Small intestine (tissue), 7 donors: ENCODE measurements around the gene PZP. TPM values are rescaled to one million over a fixed set of nuclear protein-coding genes. Genes with fewer than 3 reads are reported as not detected.

Experiments
- DNase-seq, 2 donors: peaks; one replicate each; pipeline versions ENCODE4 v3.0.0 to v3.0.0-alpha.2; 2013
- FAIRE-seq: peaks from 2 replicates; lab custom pipeline; 2012; peaks lifted over from hg19 to GRCh38; lab: Jason Lieb, UNC
- H3K27ac ChIP-seq, 3 donors: one replicate each; pipeline ENCODE4 v1.5.1; 2013; ENCODE audit warnings: low read length in 2 of 3, mild to moderate bottlenecking in 2 of 3, control low read depth in 1 of 3, inconsistent platforms in 1 of 3, low read depth in 1 of 3, moderate library complexity in 1 of 3
- H3K27me3 ChIP-seq, 3 donors: one replicate each; pipeline ENCODE4 v1.6.1; 2013; ENCODE audit warnings: low read length in 3 of 3, inconsistent platforms in 1 of 3; ENCODE audit not compliant: control insufficient read depth in 3 of 3, insufficient read depth in 3 of 3
- H3K36me3 ChIP-seq, 3 donors: one replicate each; pipeline ENCODE4 v1.6.1; 2013; ENCODE audit warnings: low read length in 3 of 3, inconsistent platforms in 1 of 3, low read depth in 1 of 3, mild to moderate bottlenecking in 1 of 3, moderate library complexity in 1 of 3; ENCODE audit not compliant: control insufficient read depth in 3 of 3, insufficient read depth in 2 of 3
- H3K4me1 ChIP-seq, 3 donors: one replicate each; pipeline ENCODE4 v1.6.1; 2013; ENCODE audit warnings: low read length in 2 of 3, inconsistent platforms in 1 of 3, low read depth in 1 of 3, mild to moderate bottlenecking in 1 of 3, moderate library complexity in 1 of 3; ENCODE audit not compliant: control insufficient read depth in 3 of 3, insufficient read depth in 2 of 3
- H3K4me3 ChIP-seq, 3 donors: one replicate each; pipeline ENCODE4 v1.5.1; 2013; ENCODE audit warnings: low read length in 3 of 3, control low read depth in 1 of 3, inconsistent platforms in 1 of 3, low read depth in 1 of 3, mild to moderate bottlenecking in 1 of 3, moderate library complexity in 1 of 3
- H3K9me3 ChIP-seq, 2 donors: one replicate each; pipeline ENCODE4 v1.6.1; 2013; ENCODE audit warnings: low read depth in 1 of 2, low read length in 1 of 2; ENCODE audit not compliant: control insufficient read depth in 2 of 2, insufficient read depth in 1 of 2
- WGBS, 3 donors: extraction: QIAGEN DNeasy Blood & Tissue Kit; methylation state at CpG; one replicate each; pipeline ENCODE4 v1.1.7; 2013; 5-methylcytosine and 5-hydroxymethylcytosine counted together
- polyA plus RNA-seq, 4 donors: library from polyadenylated mRNA; stranded (reverse) in 3 of 4; unstranded in 1 of 4; fragments of 200-250 nt in 3 of 4; fragments of 120-200 nt in 1 of 4; gene quantifications; one replicate each; pipeline versions ENCODE4 v1.2.1 to v1.2.3, GENCODE V29; 2013
- donor health status: healthy with polysubstance abuse.
- donor health status: control.
- donor health status: control.
- donor health status: Bipolar disorder and iron deficiency.
- donor health status: healthy.

Gene PZP
- polyA plus RNA-seq, 4 donors: 0.06 to 0.16 TPM; not detected in 2

GRCh38 chr12:9130244-9130643 lies 78.0 kb downstream of the PZP start:
- FAIRE-seq (no peak), DNase-seq (no peak)
- H3K27me3 ChIP-seq: no peaks in the 10 kb centered on the region
- H3K36me3 ChIP-seq: no peaks in the 10 kb centered on the region
- 48 to 94% (median 68%) methylated on average over 2 of the region's 2 CpGs for WGBS, 3 donors
- peaks cover 0 to 13% (median 0%) of the 10 kb centered on the region in 3 donors for H3K4me1 ChIP-seq
- peaks cover 0 to 17% of the 10 kb centered on the region in 2 donors for H3K9me3 ChIP-seq
- no peak overlapping the region for H3K27ac ChIP-seq
- H3K4me3 ChIP-seq: no peak overlapping the region

DNA sequence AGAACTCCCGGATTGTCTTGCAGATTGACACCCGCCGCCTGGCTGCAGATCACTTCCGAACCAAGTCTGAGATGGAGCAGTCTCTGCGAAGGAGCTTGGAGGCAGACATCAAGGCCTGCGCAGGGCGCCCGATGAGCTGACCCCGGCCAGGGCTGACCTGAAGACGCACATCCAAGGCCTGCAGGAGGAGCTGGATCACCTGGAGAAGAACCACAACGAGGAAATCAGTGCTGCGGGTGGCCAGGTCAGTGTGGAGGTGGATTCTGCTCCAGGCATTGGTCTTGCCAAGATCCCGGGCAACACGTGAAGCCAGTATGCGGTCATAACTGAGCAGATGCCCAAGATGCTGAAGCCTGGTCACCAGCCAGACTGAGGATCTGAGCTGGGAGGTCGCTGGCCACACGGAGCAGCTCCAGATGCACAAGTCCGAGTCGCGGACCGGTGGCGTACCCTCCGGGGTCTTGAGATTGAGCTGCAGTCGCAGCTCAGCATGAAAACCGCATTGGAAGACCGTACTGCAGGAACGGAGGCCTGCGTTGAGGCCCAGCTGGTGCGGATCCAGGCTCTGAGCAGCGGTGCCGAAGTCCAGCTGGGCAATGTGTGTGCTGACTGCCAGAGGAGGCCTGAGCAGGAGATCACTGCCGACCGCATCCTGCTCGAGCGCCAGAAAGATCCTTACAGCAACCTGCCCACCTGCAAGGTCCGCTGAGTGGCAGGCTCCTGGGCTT lies 80.1 kb downstream of the PZP start:
- H3K27me3 ChIP-seq: no peaks in the 10 kb centered on the region
- no peaks in the 10 kb centered on the region for H3K36me3 ChIP-seq
- no peak overlapping the region for H3K27ac ChIP-seq
- no peak overlapping the region for H3K4me3 ChIP-seq
- FAIRE-seq (no peak), DNase-seq (no peak)
- 91 to 94% (median 92%) methylated on average over 36 of the region's 36 CpGs for WGBS, 3 donors
- H3K4me1 ChIP-seq: peaks cover 0 to 8% (median 0%) of the 10 kb centered on the region in 3 donors
- peaks cover 0 to 14% of the 10 kb centered on the region in 2 donors for H3K9me3 ChIP-seq

GRCh38 chr12:9127484-9127883 lies 80.7 kb downstream of the PZP start:
- Histone ChIP-seq H3K9me3 (peaks cover 0 to 14% of the 10 kb centered on the region in 2 donors), H3K36me3 (no peaks in the 10 kb centered on the region), H3K4me1 (peaks cover 0 to 2% (median 0%) of the 10 kb centered on the region in 3 donors), H3K4me3 (no peak overlapping the region), H3K27ac (no peak overlapping the region), H3K27me3 (no peaks in the 10 kb centered on the region)
- no peak for FAIRE-seq
- DNase-seq: no peak
- 94 to 96% (median 95%) methylated on average over 18 to 21 of the region's 21 CpGs for WGBS, 3 donors

DNA sequence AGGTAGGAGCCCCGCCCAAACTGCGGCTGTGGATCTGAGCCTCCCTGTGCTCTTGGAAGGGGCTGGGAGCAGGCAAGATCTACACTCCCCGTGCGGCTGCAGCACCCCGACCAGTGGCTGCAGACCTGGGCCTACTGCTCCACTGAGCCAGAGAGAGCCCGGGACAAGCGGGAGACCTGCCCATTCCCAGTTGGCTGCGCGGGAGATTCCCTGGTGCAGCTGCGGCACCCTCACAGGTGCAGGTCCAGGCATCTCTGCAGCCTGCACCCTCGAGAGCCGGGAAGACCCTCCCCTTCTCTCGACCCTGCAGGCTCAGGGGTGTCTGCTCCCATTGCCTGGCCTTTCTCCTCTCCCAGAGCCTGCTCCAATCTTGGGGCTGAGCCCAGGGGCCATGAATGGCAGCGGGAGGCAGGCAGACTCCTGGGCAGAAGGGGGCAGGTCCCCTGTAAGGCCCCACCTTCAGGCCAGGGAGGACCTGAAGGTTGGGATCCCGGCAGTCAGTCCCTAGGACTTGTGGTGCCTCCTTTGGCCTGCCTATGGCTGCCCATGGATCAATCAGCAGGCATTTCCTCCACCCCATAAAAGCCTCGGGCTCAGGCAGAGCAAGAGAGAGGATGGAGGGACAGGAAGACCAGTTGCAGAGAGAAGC lies 83.7 kb downstream of the PZP start:
- no peaks in the 10 kb centered on the region for H3K36me3 ChIP-seq
- 85 to 89% (median 86%) methylated on average over 12 to 16 of the region's 16 CpGs for WGBS, 3 donors
- H3K27me3 ChIP-seq: no peaks in the 10 kb centered on the region
- no peak for DNase-seq
- no peak overlapping the region for H3K4me3 ChIP-seq
- FAIRE-seq: no peak
- H3K4me1 ChIP-seq: no peaks in the 10 kb centered on the region
- H3K27ac ChIP-seq: peak overlapping the region in 1 of 3 donors; percentile 71
- peaks cover 0 to 14% of the 10 kb centered on the region in 2 donors for H3K9me3 ChIP-seq

DNA sequence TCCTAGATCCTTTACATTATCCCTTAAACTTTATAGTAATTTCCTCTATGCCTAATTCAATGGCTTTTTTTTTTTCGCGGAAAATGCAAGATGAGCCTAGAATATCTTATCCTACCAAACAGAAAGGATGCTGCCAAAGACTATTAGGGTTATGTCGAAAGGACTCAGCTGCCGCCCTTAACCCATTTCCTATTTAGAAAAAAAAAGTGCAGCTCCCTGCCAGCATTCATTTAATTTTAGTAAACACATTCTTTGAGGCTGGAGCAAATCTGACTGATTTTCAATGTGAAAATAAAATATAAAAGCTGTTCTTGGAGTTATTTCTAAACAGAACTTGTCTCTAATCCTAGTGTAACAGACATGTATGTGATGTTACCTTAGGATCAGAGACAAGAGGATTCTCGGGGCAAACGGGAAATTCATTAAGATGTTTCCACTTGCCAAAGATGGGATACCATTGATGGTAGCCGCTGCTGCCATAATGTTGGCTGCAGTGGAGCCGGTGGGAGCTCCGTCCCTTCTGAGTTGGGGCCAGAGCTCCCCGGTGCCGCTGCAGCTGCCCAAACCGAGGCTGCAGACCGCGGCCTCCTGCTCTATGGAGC lies 84.3 kb downstream of the PZP start:
- DNase-seq (no peak), FAIRE-seq (no peak)
- no peak overlapping the region for H3K4me3 ChIP-seq
- H3K4me1 ChIP-seq: no peaks in the 10 kb centered on the region
- 65 to 85% (median 82%) methylated on average over 14 of the region's 14 CpGs for WGBS, 3 donors
- no peaks in the 10 kb centered on the region for H3K36me3 ChIP-seq
- H3K9me3 ChIP-seq: peaks cover 0 to 14% of the 10 kb centered on the region in 2 donors
- peak overlapping the region in 1 of 3 donors; percentile 71 for H3K27ac ChIP-seq
- no peaks in the 10 kb centered on the region for H3K27me3 ChIP-seq

DNA sequence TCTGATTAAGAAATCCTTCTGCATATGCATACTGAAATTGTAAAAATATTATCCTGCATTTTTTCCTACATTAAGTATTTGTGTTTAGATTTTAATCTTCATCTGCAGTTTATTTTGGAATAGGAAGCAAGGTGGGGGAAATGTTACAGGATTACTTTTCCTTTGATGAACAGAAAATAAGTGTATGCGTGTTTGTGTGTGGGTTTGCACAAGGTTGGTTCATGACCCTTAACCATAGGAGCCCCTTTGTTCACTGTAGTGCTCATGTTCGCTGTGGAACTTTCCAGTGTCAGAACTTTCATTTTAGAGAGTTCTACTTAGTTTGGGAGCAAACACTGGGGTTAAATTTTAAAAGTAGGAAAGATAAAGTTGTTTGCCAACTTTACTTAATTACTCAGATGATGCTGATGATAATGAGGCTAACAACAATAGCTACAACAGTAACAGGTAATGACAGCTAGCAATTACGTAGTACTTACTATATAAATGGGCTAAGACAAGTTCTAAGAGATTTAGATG lies 86.0 kb downstream of the PZP start:
- no peak overlapping the region for H3K4me3 ChIP-seq
- H3K27ac ChIP-seq: no peak overlapping the region
- 9 to 51% (median 30%) methylated on average over 3 of the region's 3 CpGs for WGBS, 3 donors
- DNase-seq: no peak
- H3K4me1 ChIP-seq: no peaks in the 10 kb centered on the region
- FAIRE-seq: no peak
- H3K27me3 ChIP-seq: no peaks in the 10 kb centered on the region
- no peaks in the 10 kb centered on the region for H3K9me3 ChIP-seq
- no peaks in the 10 kb centered on the region for H3K36me3 ChIP-seq

- Histone ChIP-seq H3K9me3 (no peaks in the 10 kb centered on the region), H3K4me3 (no peak overlapping the region), H3K4me1 (no peaks in the 10 kb centered on the region), H3K27ac (no peak overlapping the region), H3K36me3 (no peaks in the 10 kb centered on the region), H3K27me3 (no peaks in the 10 kb centered on the region)
- WGBS, 3 donors: 76 to 82% (median 78%) methylated on average over 10 of the region's 10 CpGs
- FAIRE-seq (no peak), DNase-seq (no peak)
Observed at GRCh38 chr12:9120487-9121184, 87.6 kb downstream of the PZP start.

GRCh38 chr12:9118158-9118557 lies 90.0 kb downstream of the PZP start:
- no peaks in the 10 kb centered on the region for H3K9me3 ChIP-seq
- no peaks in the 10 kb centered on the region for H3K36me3 ChIP-seq
- H3K27me3 ChIP-seq: no peaks in the 10 kb centered on the region
- FAIRE-seq (no peak), DNase-seq (no peak)
- no peaks in the 10 kb centered on the region for H3K4me1 ChIP-seq
- H3K27ac ChIP-seq: peak overlapping the region in 1 of 3 donors; percentile 56
- 63 to 82% (median 67%) methylated on average over 3 of the region's 3 CpGs for WGBS, 3 donors
- no peak overlapping the region for H3K4me3 ChIP-seq
